NCI-H1694 (cell line): ENCODE results near the gene EWSR1.
"Not testable (repeated sequence)": the region's sequence is repeated elsewhere in the genome, so short reads cannot be mapped to it uniquely, and the experiment has no call there.

Experiments
- DNase-seq: peaks from one replicate; lab custom pipeline; 2025; lab: John Stamatoyannopoulos, UW

Gene EWSR1

GRCh38 chr22:29267858-29268510 is at the start of gene EWSR1, which contains the start of gene RHBDD3:
EWSR1 (plus strand) TSS chr22:29268268; CDS start chr22:29268337, 69 bp downstream.
RHBDD3 (minus strand) TSS chr22:29267981; CDS start chr22:29265626, 2,355 bp downstream.
- peak; percentile 68 for DNase-seq

DNA sequence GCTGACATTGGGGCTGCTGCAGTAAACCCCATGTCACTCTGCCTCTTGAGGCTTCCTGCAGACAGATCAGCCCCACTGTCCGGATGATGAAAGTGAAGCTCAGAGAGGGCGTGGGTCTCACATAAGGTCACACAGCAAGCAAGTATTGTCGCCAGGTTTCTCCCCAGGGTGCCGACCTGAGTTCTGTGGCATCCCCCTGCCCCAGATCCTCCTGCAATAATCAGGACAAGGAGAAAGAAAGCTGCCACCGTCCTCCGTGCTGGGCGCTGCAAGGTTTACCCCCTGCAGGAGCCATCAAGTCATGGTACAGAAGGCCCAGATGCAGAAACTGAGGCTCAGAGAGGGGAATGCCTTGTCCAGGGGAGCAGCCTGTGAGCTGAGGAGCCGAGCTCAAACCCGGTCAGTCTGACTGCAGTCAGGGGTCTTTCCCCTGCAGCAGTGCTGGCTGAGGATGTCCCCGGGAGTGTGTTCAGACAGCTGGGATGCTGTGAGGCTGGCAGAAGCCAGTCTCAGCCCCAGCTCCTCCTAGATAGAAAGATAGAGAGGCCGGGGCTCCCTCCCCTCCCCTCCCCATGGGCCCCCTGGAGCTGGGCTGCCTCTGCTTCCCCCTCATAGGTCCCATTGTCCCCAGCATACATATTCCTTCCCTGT is 49.2 kb upstream of the EWSR1 start:
- DNase-seq, result no peak

DNA sequence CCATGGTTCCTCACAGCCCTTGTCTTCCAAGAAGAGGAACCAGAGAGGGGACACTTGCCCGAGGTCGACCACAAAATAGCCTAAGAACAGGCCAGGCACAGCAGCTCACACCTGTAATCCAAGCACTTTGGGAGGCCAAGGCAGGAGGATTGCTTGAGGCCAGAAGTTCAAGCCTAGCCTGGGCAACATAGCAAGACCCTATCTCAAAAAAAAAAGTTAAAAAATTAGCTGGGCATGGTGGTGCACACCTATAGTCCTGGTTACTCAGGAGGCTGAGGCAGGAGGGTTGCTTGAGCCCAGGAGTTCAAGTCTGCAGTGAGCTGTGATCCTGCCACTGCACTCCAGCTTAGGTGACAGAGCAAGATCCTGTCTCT is 48.7 kb upstream of the EWSR1 start:
- DNase-seq, result not testable (repeated sequence)

DNA sequence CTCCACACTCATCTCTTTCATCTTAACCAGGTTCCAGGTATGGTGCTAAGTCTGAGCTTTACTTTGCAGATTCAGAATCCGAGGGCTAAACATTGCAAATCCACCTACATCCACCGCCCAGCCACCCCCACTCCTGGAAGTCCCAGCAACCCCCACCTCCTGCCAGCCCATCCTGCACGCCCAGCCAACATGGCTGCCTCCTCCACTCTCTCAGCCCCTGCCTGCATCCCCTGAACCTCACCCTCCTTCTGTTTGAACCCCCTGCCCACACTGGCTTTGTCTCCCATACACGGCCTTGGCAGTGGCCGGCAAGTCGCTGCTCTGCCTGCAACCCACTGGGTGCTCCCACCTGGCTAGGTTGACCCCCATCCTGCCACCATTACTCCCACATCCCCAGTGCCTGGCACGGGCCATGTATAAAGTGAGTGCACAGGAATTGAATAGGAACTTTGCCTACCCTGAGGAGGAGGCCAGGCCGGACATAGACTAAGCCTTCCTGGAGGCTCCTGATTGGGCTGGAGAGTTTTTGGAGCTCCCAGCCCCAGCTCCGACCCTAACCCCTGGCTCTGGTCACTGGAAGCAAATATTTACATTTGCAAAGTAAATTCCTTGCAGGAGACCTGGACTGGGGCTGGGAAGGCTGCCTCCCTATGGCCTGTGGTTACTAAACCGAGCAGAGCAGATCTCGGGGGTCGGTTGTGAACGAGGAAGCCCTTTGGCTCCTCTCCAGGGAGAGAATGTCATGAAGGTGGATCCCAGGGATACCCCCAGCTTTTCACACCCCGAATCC is 48.0 kb upstream of the EWSR1 start:
- DNase-seq, result no peak

- DNase-seq, result no peak
Observed at GRCh38 chr22:29224121-29224858, 43.8 kb upstream of the EWSR1 start.

DNA sequence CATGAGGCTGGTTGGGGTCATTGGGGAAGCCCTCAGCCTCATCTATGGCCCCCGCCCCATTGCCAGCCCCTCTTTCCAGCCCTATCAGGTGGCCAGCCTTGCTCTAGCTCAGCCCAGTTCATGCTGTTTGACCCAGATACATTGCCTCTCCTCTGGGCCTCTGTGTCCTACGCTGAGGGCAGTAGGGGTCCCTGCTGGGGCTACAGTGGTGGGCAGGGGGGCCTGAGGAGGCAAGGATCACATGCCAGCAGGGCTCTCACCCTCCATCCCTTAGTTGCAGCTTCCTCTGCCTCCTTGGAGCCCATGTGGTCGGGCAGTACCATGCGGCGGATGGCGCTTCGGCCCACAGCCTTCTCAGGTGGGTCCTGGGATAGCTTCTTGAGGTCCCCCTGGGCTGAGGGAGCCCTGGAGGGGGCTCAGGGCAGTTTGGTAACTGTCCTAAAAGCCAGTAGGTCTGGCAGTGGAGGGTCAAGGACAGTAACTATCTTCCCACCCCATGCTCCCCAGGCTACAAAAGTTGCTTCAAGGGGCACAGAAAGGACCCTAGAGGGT is 43.1 kb upstream of the EWSR1 start:
- no peak for DNase-seq

- no peak for DNase-seq
Observed at GRCh38 chr22:29225422-29226090, 42.5 kb upstream of the EWSR1 start.

DNA sequence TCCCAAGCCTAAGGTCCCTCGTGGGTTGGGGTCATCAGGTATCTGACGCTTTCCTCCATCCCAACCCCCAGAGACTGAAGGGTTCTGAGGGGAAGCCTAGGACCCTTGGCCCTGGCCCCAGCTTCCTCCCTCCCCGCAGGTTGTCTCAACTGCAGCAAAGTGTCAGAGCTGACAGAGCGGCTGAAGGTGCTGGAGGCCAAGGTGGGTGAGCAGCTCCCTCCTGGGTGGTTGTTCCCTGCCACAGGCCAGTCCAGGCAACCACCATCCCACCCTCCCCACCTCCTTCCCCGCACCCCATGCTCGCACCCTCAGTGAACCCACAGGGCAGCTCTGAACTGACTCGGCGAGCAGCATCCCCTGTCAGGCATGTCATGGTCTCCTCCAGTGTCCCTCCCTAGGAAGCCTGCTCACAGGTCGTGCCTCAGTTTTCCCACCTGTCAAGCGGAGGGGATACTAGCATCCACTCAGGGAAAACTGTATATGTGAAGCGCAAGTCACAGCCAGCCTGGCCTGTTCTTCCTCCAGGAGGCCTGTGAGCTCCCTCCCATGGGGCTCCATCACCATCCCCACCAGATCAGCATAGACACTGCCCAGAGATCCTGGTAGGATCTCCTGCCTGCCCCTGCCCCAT is 41.6 kb upstream of the EWSR1 start:
- DNase-seq, result no peak

GRCh38 chr22:29230972-29231875 is 36.8 kb upstream of the EWSR1 start:
- no peak for DNase-seq

- DNase-seq, result no peak
Observed at GRCh38 chr22:29231971-29232959, 35.8 kb upstream of the EWSR1 start.

- no peak for DNase-seq
Observed at GRCh38 chr22:29233277-29233877, 34.7 kb upstream of the EWSR1 start.

- DNase-seq, result not testable (repeated sequence)
Observed at GRCh38 chr22:29240481-29240880, 27.6 kb upstream of the EWSR1 start.

DNA sequence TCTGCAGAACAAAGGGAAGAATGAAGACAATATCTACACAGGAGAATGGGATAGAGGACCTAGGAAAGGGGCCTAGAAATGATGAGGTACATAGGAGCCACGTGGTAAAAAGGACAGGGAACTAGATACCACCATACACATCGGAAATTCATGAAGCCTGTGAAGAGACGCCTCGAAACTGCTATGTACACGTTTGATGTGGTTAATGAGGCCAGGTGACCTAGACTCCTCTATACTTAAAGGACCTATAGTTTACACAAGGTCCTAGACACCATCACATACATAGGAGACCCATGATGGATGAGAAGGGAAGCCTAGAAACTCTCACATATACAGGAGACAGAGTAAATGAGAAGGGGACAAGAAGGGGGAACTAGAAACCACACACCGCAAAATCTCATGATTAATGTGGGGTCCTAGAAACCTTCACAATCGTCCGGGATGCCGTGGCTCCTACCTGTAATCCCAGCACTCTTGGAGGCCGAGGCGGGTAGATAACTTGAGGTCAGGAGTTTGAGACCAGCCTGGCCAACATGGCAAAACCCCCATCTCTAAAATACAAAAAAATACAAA is 24.1 kb upstream of the EWSR1 start:
- no peak for DNase-seq

DNA sequence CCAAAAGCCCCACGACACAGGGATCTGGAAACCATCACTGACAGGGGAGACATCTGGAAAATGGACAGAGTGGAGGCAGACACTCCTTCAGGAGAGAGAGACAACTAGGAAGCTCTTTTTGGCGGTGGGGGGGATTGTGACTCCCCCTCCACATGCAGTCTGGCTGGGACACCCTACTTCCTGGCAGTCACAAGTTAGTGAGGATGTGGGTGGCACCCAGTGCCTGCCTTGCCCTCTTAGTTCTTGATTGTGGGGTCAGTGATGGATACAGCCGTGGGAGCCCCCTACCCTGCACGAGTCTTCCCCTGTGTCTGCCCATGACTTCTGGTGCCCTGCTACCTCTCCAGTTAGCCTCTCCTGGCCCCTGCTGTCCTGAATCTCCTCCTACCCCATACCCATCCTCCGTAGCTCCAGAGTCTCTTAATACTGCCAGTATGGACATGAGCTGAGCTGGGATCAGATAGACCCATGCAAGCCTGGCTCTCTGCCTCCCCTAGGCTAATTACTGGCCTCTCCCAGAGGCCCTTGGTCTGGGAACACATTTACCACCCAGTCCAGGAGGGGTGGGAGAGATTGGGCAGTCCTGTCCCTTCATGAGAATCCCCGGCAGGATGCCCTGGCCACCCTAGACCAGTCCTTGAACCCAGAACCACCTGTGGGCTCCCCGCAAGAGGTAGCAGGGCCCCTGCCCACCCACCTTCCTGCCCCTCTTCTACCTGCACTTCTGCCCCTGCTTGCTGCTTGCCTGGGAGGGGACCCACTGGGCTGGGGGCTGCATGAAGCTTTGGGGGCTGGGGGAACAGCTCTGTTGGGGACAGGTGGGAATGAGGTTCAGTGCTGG is 23.1 kb upstream of the EWSR1 start:
- DNase-seq, result no peak

DNA sequence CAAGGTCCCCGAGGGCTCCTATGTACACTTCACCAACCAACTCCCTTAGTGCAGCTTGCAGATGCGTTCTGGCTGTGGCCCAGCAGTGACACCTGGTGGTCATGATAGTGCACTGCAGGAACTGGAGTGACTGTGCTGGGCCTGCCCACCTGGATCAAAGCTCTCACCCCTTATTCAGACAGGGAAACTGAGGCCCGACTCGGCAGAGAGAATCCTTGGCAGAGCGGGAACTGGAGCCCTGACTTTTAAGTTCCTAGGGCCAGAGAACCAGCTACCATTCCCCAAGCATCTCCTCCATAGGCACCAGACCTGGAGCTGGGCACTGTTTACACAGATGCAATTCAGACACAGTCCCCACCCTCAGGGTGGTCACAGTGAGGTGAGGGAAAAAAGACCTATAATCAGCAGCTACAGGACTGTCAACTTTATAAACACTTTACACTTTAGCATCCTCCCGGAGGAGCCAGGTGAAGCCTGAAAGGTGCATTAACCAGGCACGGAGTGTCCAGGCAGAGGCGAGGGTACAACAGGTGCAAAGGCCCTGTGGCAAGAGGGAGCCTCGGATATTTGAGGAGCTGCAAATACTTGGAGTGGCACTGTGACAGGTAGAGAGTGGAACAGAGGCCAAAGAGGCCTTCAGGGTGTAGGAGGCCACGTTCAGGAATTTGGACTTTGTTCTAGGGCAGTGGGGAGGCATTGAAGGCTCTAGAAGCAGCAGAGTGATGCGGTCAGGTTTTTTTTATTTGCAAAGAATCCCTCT is 22.3 kb upstream of the EWSR1 start:
- peak; percentile 50 for DNase-seq

DNA sequence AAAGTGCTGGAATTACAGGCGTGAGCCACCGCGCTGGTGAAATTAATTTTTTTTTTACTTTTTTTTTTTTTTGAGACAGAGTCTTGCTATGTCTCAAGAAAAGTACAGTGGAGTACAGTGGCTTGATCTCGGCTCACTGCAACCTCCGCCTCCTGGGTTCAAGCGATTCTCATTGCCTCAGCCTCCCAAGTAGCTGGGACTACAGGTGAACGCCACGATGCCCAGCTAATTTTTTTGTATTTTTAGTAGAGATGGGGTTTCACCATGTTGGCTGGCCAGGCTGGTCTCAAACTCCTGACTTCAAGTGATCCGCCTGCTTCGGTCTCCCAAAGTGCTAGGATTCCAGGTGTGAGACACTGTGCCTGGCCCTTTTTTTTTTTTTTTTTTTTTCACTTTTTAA is 20.2 kb upstream of the EWSR1 start:
- DNase-seq, result not testable (repeated sequence)
